Measurements from ENCODE around the gene IRAK3. TPM values are rescaled to one million over a fixed set of nuclear protein-coding genes. Genes with fewer than 3 reads are reported as not detected.

The IRAK3 gene
- total RNA-seq, 1 experiment from 2014 or later = 0.70 TPM

DNA sequence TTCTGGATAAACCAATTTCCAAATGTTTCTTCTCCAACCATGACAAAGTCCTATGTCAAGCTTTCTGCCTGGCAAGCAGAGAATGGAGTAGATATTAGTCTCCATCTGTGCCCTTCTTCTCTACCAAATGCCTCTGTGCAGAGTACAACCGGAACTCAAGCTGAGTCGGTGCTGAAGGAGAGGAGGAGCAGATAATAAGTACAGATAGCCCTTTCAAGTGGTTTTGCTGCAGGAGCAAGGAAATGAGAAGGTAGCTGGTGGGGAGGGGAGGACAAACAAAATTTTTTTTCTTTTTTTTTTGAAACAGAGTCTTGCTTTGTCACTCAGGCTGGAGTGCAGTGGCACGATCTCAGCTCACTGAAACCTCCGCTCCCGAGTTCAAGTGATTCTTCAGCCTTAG is 99.1 kb downstream of the IRAK3 start (continued):
- TF ChIP-seq, protein P1, sequence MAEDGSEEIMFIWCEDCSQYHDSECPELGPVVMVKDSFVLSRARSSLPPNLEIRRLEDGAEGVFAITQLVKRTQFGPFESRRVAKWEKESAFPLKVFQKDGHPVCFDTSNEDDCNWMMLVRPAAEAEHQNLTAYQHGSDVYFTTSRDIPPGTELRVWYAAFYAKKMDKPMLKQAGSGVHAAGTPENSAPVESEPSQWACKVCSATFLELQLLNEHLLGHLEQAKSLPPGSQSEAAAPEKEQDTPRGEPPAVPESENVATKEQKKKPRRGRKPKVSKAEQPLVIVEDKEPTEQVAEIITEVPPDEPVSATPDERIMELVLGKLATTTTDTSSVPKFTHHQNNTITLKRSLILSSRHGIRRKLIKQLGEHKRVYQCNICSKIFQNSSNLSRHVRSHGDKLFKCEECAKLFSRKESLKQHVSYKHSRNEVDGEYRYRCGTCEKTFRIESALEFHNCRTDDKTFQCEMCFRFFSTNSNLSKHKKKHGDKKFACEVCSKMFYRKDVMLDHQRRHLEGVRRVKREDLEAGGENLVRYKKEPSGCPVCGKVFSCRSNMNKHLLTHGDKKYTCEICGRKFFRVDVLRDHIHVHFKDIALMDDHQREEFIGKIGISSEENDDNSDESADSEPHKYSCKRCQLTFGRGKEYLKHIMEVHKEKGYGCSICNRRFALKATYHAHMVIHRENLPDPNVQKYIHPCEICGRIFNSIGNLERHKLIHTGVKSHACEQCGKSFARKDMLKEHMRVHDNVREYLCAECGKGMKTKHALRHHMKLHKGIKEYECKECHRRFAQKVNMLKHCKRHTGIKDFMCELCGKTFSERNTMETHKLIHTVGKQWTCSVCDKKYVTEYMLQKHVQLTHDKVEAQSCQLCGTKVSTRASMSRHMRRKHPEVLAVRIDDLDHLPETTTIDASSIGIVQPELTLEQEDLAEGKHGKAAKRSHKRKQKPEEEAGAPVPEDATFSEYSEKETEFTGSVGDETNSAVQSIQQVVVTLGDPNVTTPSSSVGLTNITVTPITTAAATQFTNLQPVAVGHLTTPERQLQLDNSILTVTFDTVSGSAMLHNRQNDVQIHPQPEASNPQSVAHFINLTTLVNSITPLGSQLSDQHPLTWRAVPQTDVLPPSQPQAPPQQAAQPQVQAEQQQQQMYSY (CRISPR knock-in tag; IDR thresholded peaks at IDR 0.05) = no peak
- no peak for TF ChIP-seq MYBL2 (CRISPR knock-in tag; IDR thresholded peaks at IDR 0.05)
- TF ChIP-seq, protein P2, sequence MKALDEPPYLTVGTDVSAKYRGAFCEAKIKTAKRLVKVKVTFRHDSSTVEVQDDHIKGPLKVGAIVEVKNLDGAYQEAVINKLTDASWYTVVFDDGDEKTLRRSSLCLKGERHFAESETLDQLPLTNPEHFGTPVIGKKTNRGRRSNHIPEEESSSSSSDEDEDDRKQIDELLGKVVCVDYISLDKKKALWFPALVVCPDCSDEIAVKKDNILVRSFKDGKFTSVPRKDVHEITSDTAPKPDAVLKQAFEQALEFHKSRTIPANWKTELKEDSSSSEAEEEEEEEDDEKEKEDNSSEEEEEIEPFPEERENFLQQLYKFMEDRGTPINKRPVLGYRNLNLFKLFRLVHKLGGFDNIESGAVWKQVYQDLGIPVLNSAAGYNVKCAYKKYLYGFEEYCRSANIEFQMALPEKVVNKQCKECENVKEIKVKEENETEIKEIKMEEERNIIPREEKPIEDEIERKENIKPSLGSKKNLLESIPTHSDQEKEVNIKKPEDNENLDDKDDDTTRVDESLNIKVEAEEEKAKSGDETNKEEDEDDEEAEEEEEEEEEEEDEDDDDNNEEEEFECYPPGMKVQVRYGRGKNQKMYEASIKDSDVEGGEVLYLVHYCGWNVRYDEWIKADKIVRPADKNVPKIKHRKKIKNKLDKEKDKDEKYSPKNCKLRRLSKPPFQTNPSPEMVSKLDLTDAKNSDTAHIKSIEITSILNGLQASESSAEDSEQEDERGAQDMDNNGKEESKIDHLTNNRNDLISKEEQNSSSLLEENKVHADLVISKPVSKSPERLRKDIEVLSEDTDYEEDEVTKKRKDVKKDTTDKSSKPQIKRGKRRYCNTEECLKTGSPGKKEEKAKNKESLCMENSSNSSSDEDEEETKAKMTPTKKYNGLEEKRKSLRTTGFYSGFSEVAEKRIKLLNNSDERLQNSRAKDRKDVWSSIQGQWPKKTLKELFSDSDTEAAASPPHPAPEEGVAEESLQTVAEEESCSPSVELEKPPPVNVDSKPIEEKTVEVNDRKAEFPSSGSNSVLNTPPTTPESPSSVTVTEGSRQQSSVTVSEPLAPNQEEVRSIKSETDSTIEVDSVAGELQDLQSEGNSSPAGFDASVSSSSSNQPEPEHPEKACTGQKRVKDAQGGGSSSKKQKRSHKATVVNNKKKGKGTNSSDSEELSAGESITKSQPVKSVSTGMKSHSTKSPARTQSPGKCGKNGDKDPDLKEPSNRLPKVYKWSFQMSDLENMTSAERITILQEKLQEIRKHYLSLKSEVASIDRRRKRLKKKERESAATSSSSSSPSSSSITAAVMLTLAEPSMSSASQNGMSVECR (CRISPR knock-in tag; IDR thresholded peaks at IDR 0.05; ENCODE audit: borderline replicate concordance) = no peak
- TF ChIP-seq ESRRA (CRISPR knock-in tag; IDR thresholded peaks at IDR 0.05; ENCODE audit: borderline replicate concordance) = no peak
- TF ChIP-seq, protein P3, sequence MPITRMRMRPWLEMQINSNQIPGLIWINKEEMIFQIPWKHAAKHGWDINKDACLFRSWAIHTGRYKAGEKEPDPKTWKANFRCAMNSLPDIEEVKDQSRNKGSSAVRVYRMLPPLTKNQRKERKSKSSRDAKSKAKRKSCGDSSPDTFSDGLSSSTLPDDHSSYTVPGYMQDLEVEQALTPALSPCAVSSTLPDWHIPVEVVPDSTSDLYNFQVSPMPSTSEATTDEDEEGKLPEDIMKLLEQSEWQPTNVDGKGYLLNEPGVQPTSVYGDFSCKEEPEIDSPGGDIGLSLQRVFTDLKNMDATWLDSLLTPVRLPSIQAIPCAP (CRISPR knock-in tag; IDR thresholded peaks at IDR 0.05) = no peak
- TF ChIP-seq, protein P4, sequence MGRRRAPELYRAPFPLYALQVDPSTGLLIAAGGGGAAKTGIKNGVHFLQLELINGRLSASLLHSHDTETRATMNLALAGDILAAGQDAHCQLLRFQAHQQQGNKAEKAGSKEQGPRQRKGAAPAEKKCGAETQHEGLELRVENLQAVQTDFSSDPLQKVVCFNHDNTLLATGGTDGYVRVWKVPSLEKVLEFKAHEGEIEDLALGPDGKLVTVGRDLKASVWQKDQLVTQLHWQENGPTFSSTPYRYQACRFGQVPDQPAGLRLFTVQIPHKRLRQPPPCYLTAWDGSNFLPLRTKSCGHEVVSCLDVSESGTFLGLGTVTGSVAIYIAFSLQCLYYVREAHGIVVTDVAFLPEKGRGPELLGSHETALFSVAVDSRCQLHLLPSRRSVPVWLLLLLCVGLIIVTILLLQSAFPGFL (CRISPR knock-in tag; IDR thresholded peaks at IDR 0.05; ENCODE audit: borderline replicate concordance) = no peak
- no peak for TF ChIP-seq SMAD4 (CRISPR knock-in tag; IDR thresholded peaks at IDR 0.05)

DNA sequence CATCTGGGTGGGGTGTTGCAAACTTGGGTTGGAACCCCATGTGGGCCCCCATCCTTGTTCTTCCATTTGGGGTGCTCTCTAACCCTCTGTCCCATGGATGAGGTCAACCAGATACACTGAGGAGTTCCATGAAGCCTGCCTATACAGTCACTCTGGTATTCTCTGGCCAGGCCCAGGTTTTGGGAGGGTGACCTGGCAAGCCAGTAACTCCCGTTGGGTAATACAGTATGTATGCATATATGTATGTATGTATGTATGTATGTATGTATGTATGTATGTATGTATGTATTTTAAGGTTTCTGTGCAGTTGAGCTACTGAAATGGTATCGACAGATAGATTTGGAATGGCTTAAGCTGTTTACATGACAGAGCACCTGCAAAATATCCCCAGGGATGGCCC is 100.5 kb downstream of the IRAK3 start:
- H3K9me3 Mint-ChIP-seq = no peaks in the 10 kb centered on the region

DNA sequence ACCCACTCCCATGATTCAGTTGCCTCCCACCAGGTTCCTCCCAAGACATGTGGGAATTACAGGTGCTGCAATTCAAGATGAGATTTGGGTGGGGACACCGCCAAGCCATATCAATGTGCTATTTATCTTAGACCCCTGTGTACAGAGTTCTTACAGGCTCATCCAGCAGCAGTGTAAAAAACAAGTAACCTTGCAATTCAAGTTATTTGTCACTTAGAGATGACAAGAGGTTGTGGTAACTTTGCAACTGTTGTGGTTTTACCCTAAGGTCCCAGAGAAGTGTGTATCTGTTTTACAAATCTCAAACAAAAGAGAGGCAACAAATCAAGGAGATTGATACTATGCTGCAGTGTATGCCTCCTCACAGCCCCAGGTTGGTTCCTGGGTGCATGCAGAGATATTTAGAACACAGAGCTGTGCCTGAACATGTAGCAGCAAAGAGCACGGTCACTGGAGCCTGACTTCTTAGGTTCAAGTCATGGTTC is 101.7 kb downstream of the IRAK3 start:
- POLR2A ChIA-PET = no interaction called here
- Mint-ChIP-seq H3K27me3 (ENCODE audit: low read depth) (no peaks in the 10 kb centered on the region), H3K4me1 (no peaks in the 10 kb centered on the region), H3K36me3 (no peaks in the 10 kb centered on the region), H3K9me3 (no peaks in the 10 kb centered on the region), H3K27ac (no peak overlapping the region), H3K4me3 (no peak overlapping the region)
- CTCF ChIA-PET = no interaction called here
- DNase-seq (ENCODE audit: low spot score) = no peak
- no peak for ATAC-seq
- TF ChIP-seq SMAD3 (CRISPR knock-in tag; IDR thresholded peaks at IDR 0.05; ENCODE audit: borderline replicate concordance) (no peak), ZNF396 (CRISPR knock-in tag; IDR thresholded peaks at IDR 0.05; ENCODE audit: borderline replicate concordance) (no peak), GTF2I (CRISPR knock-in tag; conservative IDR thresholded peaks at IDR 0.05) (no peak), CREM (CRISPR knock-in tag; IDR thresholded peaks at IDR 0.05) (no peak), TEAD4 (CRISPR knock-in tag; IDR thresholded peaks at IDR 0.05) (no peak), NFYB (CRISPR knock-in tag; conservative IDR thresholded peaks at IDR 0.05; ENCODE audit: low read depth) (no peak)
- TF ChIP-seq, protein P3 (CRISPR knock-in tag; IDR thresholded peaks at IDR 0.05) = no peak
- TF ChIP-seq, protein P5, sequence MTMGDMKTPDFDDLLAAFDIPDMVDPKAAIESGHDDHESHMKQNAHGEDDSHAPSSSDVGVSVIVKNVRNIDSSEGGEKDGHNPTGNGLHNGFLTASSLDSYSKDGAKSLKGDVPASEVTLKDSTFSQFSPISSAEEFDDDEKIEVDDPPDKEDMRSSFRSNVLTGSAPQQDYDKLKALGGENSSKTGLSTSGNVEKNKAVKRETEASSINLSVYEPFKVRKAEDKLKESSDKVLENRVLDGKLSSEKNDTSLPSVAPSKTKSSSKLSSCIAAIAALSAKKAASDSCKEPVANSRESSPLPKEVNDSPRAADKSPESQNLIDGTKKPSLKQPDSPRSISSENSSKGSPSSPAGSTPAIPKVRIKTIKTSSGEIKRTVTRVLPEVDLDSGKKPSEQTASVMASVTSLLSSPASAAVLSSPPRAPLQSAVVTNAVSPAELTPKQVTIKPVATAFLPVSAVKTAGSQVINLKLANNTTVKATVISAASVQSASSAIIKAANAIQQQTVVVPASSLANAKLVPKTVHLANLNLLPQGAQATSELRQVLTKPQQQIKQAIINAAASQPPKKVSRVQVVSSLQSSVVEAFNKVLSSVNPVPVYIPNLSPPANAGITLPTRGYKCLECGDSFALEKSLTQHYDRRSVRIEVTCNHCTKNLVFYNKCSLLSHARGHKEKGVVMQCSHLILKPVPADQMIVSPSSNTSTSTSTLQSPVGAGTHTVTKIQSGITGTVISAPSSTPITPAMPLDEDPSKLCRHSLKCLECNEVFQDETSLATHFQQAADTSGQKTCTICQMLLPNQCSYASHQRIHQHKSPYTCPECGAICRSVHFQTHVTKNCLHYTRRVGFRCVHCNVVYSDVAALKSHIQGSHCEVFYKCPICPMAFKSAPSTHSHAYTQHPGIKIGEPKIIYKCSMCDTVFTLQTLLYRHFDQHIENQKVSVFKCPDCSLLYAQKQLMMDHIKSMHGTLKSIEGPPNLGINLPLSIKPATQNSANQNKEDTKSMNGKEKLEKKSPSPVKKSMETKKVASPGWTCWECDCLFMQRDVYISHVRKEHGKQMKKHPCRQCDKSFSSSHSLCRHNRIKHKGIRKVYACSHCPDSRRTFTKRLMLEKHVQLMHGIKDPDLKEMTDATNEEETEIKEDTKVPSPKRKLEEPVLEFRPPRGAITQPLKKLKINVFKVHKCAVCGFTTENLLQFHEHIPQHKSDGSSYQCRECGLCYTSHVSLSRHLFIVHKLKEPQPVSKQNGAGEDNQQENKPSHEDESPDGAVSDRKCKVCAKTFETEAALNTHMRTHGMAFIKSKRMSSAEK (CRISPR knock-in tag; IDR thresholded peaks at IDR 0.05; ENCODE audit: borderline replicate concordance) = no peak
- TF ChIP-seq, protein P6, sequence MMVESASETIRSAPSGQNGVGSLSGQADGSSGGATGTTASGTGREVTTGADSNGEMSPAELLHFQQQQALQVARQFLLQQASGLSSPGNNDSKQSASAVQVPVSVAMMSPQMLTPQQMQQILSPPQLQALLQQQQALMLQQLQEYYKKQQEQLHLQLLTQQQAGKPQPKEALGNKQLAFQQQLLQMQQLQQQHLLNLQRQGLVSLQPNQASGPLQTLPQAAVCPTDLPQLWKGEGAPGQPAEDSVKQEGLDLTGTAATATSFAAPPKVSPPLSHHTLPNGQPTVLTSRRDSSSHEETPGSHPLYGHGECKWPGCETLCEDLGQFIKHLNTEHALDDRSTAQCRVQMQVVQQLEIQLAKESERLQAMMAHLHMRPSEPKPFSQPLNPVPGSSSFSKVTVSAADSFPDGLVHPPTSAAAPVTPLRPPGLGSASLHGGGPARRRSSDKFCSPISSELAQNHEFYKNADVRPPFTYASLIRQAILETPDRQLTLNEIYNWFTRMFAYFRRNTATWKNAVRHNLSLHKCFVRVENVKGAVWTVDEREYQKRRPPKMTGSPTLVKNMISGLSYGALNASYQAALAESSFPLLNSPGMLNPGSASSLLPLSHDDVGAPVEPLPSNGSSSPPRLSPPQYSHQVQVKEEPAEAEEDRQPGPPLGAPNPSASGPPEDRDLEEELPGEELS (CRISPR knock-in tag; IDR thresholded peaks at IDR 0.05) = no peak

More for the DNA sequence above, 100.5 kb downstream of the IRAK3 start:
- no peak overlapping the region for H3K27ac Mint-ChIP-seq
- no peak for TF ChIP-seq ZNF416 (CRISPR knock-in tag; IDR thresholded peaks at IDR 0.05)
- no peak for DNase-seq (ENCODE audit: low spot score)
- H3K27me3 Mint-ChIP-seq (ENCODE audit: low read depth) = no peaks in the 10 kb centered on the region
- no peak for ATAC-seq
- POLR2A ChIA-PET = no interaction called here
- no peaks in the 10 kb centered on the region for H3K36me3 Mint-ChIP-seq
- H3K4me3 Mint-ChIP-seq = no peak overlapping the region
- CTCF ChIA-PET = no interaction called here
- no peaks in the 10 kb centered on the region for H3K4me1 Mint-ChIP-seq
